ENCODE measurements around the gene THBS4.

GRCh38 chr5:80090884-80091166, 55.7 kb downstream of the THBS4 start:
- TF ChIP-seq CTCF (IDR thresholded peaks at IDR 0.05; ENCODE audit: low read depth, low read length) (no peak), EZH2phosphoT487 (IDR thresholded peaks at IDR 0.05; ENCODE audit: low read depth) (no peak)

Measured in OCI-LY3 (cell line).